Osteoblast (primary cell): ENCODE data around the gene AK8. TPM values are rescaled to one million over a fixed set of nuclear protein-coding genes. Genes with fewer than 3 reads are reported as not detected.

ENCODE experiments used
- DNase-seq: peaks from one replicate; pipeline ENCODE4 v3.0.0; 2011; ENCODE audit warnings: low spot score, mixed read lengths; ENCODE audit not compliant: insufficient read length; ENCODE audit errors: missing footprints
- H2AFZ ChIP-seq: 2 replicates; pipeline ENCODE4 v1.6.0; 2011; ENCODE audit warnings: mild to moderate bottlenecking, low read length
- H3K27ac ChIP-seq: 2 replicates; pipeline ENCODE4 v1.5.1; 2011; ENCODE audit warnings: mild to moderate bottlenecking, low read depth, low read length, moderate library complexity
- H3K27me3 ChIP-seq: 2 replicates; pipeline ENCODE4 v1.6.0; 2012; ENCODE audit warnings: mild to moderate bottlenecking, control low read depth, inconsistent platforms, low read length, moderate library complexity; ENCODE audit not compliant: insufficient read depth
- H3K36me3 ChIP-seq: 2 replicates; pipeline ENCODE4 v1.5.1; 2011; ENCODE audit warnings: mild to moderate bottlenecking, low read length, control low read depth, moderate library complexity; ENCODE audit not compliant: insufficient read depth
- H3K4me1 ChIP-seq: 2 replicates; pipeline ENCODE4 v1.5.1; 2011; ENCODE audit warnings: mild to moderate bottlenecking, low read length, control low read depth, moderate library complexity; ENCODE audit not compliant: insufficient read depth
- H3K4me2 ChIP-seq: 2 replicates; pipeline ENCODE4 v1.6.0; 2011; ENCODE audit warnings: mild to moderate bottlenecking, low read length; ENCODE audit not compliant: insufficient read depth
- H3K4me3 ChIP-seq: fragments of 200-600 bp; sonication (generic); 3 replicates; pipeline ENCODE4 v1.5.1; 2012; ENCODE audit warnings: mild to moderate bottlenecking, low read length, inconsistent platforms; ENCODE audit not compliant: insufficient read depth
- H3K79me2 ChIP-seq: 2 replicates; pipeline ENCODE4 v1.6.0; 2012; ENCODE audit warnings: mild to moderate bottlenecking, low read length, control low read depth, inconsistent platforms; ENCODE audit not compliant: insufficient read depth
- H3K9me3 ChIP-seq: 2 replicates; pipeline ENCODE4 v1.5.1; 2011; ENCODE audit warnings: low read depth, low read length, control low read depth
- H4K20me1 ChIP-seq: 2 replicates; pipeline ENCODE4 v1.6.0; 2012; ENCODE audit warnings: mild to moderate bottlenecking, low read length, control low read depth; ENCODE audit not compliant: insufficient read depth
- total RNA-seq: library from RNA; depleted of rRNA; stranded (reverse); fragments of >200 nt; gene quantifications from 2 replicates; pipeline ENCODE4 v1.2.3, GENCODE V29; 2012
- TF ChIP-seq, protein P1 (sequence below): IDR thresholded peaks from 2 replicates; pipeline ENCODE4 v1.5.1; 2011; ENCODE audit warnings: mild to moderate bottlenecking, low read depth, low read length, moderate library complexity; ENCODE audit errors: extremely low read depth

AK8 gene
- total RNA-seq, 1 donor: 1.1 TPM

- peaks cover 5% of the 10 kb centered on the region for H3K27me3 ChIP-seq
- no peaks in the 10 kb centered on the region for H4K20me1 ChIP-seq
- TF ChIP-seq, protein P1, sequence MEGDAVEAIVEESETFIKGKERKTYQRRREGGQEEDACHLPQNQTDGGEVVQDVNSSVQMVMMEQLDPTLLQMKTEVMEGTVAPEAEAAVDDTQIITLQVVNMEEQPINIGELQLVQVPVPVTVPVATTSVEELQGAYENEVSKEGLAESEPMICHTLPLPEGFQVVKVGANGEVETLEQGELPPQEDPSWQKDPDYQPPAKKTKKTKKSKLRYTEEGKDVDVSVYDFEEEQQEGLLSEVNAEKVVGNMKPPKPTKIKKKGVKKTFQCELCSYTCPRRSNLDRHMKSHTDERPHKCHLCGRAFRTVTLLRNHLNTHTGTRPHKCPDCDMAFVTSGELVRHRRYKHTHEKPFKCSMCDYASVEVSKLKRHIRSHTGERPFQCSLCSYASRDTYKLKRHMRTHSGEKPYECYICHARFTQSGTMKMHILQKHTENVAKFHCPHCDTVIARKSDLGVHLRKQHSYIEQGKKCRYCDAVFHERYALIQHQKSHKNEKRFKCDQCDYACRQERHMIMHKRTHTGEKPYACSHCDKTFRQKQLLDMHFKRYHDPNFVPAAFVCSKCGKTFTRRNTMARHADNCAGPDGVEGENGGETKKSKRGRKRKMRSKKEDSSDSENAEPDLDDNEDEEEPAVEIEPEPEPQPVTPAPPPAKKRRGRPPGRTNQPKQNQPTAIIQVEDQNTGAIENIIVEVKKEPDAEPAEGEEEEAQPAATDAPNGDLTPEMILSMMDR: no peak
- no peak overlapping the region for H2AFZ ChIP-seq
- H3K4me1 ChIP-seq: no peaks in the 10 kb centered on the region
- no peaks in the 10 kb centered on the region for H3K79me2 ChIP-seq
- no peak overlapping the region for H3K4me3 ChIP-seq
- no peak overlapping the region for H3K4me2 ChIP-seq
- H3K27ac ChIP-seq: no peak overlapping the region
- no peak for DNase-seq
- no peaks in the 10 kb centered on the region for H3K36me3 ChIP-seq
- H3K9me3 ChIP-seq: no peaks in the 10 kb centered on the region
Measured at GRCh38 chr9:132824951-132825350, 53.1 kb downstream of the AK8 start.

- Histone ChIP-seq H3K4me2 (no peak overlapping the region), H3K4me1 (no peaks in the 10 kb centered on the region), H3K27ac (no peak overlapping the region), H2AFZ (no peak overlapping the region), H3K36me3 (no peaks in the 10 kb centered on the region), H3K27me3 (peaks cover 6% of the 10 kb centered on the region), H3K9me3 (no peaks in the 10 kb centered on the region), H3K4me3 (no peak overlapping the region), H4K20me1 (no peaks in the 10 kb centered on the region), H3K79me2 (no peaks in the 10 kb centered on the region)
- TF ChIP-seq, protein P1: no peak
- no peak for DNase-seq
Measured at GRCh38 chr9:132824151-132824550, 53.9 kb downstream of the AK8 start.

DNA sequence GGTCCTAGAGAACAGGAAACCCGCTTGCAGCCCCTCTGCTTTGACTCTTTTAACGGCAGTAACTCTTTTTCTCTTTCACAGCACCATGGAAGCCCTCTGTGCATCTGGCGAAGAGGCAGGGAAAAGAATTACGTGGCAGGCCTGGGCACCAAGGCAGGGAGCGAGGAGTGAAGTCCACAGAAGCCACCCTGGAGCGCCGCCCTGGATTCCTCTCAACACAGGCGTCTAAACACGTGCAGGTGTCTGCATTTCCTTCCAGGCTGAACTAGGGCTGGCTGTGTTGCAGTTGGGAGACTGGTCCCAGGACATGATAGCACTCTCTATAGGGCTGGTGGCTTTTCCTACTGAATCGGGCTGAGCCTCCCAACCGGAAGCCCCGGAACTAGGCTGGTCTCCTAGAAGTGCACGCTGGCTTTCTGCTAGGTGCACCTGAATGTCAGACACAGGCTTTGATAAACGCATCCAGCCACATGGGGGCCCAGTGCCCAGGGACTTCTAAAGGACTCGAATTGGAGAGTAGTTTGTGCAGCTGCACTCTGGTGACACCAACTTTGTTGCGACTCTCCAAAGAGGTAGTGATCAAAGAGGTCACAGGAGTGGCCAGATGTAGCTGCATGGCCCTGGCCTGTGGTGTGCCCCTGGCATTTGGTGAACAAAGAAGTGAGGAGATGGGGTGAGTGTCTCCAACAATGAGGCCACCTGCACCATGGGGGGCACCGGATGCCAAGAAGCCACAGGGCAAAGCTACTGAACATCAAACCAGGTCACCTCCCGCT, 54.5 kb downstream of the AK8 start:
- Histone ChIP-seq H3K4me3 (no peak overlapping the region), H4K20me1 (no peaks in the 10 kb centered on the region)

More for the DNA sequence above, 54.5 kb downstream of the AK8 start:
- Histone ChIP-seq H3K4me1 (no peaks in the 10 kb centered on the region), H2AFZ (no peak overlapping the region), H3K4me2 (no peak overlapping the region), H3K36me3 (no peaks in the 10 kb centered on the region), H3K9me3 (no peaks in the 10 kb centered on the region), H3K79me2 (no peaks in the 10 kb centered on the region), H3K27me3 (peaks cover 11% of the 10 kb centered on the region), H3K27ac (no peak overlapping the region)
- TF ChIP-seq, protein P1: no peak
- DNase-seq: no peak
